ENCODE measurements around the gene GON4L.
"Not testable (repeated sequence)": the region's sequence is repeated elsewhere in the genome, so short reads cannot be mapped to it uniquely, and the experiment has no call there.

Gene GON4L

DNA sequence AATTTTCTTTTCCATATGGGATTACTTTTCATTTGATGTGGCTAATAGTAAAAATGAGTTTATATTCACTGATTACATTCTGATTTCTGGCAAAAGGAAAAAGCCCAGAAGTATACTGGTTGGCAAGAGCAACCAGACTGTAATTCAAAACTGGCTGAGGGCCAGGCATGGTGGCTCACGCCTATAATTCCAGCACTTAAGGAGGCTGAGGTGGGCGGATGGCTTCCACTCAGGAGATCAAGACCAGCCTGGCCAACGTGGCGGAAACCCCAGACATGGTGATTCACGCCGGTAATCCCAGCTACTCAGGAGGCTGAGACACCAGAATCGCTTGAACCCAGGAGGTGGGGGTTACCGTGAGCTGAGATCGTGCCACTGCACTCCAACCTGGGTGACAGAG is 16.8 kb upstream of the GON4L start:
- no peak for DNase-seq

DNA sequence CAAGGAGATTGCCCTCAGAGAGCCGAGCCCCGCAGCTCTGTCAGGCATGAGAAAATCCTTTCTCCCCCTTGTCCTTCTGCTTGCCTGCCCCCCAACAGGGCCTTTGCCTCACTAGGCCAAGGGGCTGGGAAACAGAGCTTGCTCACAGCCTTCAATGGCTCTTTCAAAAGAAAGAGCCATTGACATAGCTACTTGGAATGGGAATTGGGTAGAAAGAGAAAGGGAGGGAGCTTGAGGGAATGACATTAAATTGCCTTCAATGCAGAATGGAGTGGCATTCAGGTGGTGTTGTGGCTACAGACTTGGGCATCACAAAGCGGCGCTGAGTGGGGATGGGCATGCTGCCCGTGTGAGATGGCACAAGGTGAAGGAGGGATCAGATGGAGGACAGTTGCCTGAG is 15.5 kb upstream of the GON4L start:
- no peak for DNase-seq

DNA sequence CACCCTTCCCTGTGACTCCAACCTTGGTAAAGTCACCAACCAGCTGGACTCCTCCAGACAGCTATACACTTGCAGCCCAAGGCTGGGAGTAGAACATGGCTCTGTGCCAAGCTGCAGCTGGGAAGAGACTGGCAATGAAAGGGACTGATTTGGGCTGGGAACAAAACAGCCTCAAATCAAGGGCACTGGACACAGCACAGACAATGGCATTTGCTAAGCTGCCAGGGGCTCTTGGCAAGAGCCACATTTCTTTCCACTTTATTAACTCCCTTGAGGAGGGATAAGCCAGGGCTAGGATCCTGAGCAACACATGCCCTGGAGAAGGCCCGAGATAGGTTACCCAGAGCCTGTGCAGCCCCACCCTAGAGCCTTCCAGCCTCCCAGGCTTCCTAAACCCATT is 14.4 kb upstream of the GON4L start:
- no peak for DNase-seq

DNA sequence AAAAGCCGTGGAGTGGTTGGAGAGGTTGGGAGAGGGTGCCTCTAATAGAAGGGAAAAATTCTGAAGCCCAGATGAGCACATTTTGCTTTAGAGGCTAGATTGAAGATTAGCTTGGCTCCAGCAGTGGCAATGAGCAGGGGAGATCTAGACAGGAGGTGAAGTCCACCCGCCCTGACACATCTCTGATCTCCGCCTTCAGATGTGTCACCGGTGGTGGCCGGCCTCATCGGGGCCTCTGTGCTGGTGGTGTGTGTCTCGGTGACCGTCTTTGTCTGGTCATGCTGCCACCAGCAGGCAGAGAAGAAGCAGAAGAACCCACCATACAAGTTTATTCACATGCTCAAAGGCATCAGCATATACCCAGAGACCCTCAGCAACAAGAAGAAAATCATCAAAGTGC is 10.8 kb upstream of the GON4L start:
- no peak for DNase-seq

DNA sequence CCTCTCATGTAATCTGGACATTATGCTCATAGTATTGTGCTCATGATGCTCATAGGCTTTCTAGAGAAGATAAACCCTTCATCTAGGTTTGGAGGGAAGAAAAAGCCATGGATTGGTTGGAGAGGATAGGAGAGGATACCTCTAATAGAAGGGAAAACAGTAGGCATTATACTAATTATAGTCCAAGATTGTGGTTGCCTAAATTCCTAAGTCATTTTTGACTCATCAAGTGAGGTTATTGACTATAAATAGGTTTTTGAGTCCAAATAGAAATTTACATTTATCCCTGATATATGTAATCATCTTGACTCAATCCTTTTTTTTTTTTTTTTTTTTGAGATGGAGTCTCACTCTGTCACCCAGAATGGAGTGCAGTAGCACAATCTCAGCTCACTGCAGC is 7.4 kb upstream of the GON4L start:
- no peak for DNase-seq

DNA sequence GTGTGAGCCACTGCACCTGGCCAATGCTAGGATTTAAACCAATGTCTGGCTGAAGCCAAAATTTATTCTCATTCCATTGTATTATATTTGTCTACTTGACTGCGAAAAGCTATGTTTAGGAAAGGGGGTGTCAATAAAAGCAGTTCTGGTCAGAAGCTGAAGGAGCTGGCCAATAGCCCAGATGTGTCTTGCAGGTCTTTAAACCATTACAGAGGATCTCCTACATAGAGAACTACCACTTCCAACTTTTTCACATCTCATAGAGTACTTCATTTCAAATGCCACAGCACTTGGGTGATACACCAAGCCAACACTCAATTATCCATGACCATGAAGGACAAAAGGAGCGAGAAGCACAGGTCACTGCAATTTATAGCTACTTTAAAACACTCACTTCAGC is 4.9 kb upstream of the GON4L start:
- no peak for DNase-seq

DNA sequence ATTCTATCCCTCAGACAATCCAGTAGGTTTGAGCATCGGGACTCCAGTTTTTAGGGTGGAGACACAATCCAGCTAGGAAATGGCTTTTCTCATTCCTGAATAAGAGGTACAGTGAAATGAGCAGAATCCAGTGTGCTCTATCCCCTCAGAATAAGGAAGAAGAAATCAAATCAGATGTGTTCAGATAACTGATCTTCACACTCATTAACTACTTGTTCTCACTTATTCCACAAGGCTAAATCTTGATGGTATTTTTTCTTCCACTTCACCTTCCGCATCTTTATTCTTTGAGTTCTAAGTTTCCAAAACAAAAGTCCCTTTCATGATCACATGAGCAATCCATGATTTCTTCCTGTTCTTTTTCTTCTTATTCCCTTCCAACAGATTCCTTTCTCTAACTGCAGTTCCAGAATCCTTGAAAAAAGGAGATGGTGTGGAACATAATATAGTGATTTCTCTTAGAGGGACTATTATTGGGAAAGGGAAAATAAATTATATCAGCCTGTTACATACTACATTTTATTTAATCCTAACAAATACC is 4.0 kb upstream of the GON4L start:
- DNase-seq: no peak

DNA sequence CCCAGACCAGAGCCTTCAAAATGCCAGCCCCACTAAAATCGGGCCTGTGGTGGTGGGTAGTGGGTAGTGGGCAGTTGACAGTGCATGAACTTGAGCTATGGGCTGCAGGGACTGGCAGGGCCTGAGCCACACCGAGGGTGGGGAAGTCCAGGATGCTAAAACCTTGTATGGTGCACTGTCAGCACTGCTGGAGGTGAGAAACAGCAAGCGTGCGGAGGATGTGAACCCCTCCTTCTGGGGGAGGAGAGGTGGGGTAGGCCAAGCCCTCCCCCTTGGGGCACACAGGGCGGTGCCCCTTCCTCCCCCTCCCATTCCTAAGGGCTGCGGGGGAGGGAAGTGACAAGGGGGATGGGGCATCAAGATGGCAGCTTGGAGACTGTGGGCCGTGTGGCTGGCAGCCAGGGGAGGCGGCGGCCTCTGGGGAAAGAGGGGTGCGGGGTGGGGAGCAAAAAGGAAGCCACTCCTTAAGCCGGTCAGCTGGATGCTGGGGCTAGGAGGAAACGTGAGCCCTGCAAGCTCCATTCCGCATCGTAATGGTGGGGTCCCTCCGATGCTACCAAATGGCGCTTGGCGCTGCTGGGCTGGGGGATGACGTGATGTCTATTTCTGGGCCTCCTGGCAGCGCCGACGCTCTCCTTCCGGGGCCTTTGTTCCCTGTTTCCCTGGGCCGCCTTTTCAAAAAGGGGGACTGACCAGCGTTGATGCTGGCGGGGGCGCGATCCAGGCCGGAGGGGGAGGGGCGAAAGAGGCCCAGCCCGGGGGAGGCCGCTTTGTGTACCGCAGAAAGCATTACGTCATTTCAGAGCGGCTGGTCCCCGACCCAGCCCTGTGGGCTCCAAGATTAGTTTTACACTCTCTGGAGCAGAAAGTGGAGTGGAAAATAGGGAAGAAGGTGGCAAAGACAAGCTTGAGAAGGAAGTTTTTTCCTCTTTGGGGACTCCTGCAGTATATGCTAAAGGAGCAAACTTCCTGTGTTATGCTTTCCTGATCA is 3.2 kb upstream of the GON4L start:
- DNase-seq: peak; percentile 13

DNA sequence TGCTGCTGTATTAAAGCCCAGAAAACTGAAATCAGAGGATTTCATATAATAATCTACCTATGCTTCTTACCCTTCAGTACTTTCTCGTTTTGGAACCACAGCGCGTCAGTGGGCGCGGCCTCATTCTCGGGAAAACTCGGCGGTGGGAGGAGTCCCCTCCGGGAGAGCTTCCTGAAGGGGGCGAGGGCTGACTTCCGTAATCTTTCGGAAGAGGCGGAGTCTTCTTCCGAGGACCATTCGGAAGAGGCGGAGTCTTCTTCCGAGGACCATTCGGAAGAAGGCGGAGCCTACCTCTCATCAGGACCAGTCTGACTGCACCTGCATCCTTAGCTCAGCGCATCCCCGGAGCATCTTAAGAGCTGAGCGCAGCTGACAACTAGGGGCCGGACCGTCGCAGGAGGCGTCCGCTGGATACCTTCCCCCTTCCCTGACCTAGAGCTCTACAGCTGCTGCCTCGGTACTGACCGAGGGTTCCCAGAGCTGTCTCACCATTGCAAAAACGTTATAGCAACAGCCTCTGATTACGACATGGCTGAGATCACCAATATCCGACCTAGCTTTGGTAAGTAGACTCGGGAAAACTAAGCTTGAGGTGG is 2.3 kb upstream of the GON4L start, which contains the start of gene SYT11:
Gene SYT11 (plus strand): TSS at position 334 of the 596 bp plus-strand sequence. CDS start 195 bp downstream, at position 529.
- DNase-seq: peak; percentile 93

DNA sequence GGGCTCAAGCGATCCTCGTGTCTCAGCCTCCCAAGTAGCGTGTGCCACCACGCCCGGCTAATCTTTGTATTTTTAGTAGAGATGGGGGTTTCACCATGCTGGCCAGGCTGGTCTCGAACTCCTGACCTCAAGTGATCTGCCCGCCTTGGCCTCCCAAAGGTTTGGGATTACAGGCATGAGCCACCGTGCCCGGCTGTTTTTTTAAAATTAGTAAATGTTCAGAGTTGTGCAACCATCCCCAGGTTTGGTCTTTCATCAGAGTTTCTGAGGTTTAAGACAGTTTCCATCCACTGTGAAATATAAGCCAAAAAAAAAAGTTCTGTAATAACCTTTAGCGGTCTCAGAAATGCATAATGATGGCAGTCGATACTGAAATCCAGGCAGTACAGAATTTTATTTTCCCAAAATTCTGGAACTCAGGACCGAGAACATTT is 1.8 kb upstream of the GON4L start:
- DNase-seq: no peak

DNA sequence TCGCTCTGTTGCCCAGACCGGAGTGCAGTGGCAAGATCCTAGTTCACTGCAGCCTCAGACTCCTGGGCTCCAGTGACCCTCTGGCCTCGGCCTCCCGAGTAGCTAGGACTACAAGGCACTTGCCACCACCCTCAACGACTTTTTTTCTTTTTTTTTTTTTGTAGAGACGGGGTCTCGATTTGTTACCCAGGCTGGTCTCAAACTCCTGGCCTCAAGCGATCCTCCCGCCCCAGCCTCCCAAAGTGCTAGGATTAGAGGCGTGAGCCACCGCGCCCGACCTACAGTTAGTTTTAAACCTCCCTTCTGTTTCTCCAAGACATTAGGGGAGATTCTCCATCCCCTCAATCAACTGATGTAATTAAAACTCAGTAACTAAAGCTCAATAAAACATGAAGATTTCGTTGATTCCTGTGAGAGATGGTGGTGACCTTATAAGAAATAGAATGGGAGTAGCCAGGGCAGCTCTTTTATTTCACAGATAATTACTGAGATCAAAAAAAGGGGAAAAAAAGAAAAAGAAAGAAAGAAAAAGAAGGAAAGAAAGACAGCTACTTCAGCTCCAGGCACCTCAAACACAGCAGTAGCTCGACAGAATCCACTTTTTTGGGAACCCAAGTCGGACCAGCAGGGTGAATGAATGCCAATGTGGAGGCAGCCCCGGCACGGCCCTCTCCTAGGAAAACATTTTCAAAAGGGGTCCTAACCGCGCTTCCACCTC is 598 bp downstream of the GON4L start:
- DNase-seq: no peak

DNA sequence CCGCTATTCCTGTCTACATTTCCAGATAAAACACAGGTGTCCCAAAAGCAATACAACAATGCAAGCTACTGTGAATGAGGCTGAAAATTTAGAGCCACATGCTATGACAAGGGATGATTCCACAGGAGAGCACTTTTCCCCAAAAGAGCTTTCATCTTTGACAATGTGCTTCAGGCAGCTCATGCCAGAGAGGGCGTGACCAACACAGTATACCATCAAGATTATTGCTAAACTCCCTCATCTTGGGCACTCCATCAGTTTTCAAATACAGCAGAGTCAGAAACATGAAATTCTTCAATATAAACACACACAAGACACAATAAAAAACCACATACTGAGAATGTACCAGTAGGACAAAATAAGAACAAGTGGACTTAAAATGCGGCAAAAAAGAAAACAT is 6.7 kb downstream of the GON4L start:
- no peak for DNase-seq

DNA sequence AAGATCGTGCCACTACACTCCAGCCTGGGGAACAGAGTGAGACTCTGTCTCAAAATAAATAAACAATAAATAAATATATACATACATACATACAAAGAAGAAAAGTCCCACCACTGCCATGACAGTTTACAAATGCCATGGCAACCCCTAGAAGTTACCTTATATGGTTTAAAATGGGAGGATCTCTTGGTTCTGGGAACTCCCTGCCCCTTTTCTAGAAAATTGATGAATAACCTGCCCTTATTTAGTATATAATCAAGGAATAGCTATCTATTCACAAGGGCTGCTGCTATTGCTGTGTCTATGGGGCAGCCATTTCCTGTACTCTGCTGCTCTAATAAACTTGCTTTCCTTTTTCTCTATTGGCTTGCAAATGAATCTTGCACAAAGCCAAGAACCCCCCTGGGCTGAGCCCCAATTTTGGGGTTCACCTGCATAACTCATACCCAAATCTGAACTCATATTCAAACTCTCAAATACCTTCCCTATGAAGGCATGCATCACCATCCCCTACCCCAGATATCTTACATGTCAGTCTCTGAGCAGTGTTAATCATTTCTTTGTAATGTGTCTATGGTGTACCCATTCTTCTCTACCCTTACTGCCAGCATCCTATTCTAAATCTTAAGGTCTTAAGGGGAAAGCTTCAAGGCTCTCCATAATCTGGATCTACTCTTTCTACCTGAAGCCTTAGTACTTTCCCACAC is 9.0 kb downstream of the GON4L start:
- DNase-seq: no peak

DNA sequence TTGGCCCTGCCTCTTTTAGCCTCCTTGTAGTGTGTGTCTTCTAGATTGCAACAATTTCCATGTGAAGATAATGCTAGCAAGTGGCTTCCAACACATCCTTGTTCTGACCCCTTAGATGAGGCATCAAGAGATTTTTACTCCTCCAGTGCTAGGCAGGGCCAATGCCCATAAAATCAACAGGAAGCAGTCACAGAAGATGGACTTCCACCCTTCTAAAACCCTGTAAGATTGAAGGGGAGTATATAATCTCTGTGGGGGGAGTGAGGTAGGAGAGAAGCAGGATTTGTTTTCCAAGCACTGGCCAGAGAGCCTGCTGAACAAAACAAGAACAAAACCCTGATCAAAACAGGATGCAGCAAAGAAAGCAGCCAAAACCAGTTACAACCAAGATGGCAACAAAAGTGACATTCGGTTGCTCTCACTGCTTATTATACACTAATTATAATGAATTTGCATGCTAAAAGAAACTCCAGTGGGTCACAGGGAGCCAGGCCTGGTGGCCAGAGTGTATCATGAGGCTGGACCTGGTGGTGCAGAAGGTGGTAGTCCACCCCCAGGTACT is 12.1 kb downstream of the GON4L start:
- DNase-seq: no peak

DNA sequence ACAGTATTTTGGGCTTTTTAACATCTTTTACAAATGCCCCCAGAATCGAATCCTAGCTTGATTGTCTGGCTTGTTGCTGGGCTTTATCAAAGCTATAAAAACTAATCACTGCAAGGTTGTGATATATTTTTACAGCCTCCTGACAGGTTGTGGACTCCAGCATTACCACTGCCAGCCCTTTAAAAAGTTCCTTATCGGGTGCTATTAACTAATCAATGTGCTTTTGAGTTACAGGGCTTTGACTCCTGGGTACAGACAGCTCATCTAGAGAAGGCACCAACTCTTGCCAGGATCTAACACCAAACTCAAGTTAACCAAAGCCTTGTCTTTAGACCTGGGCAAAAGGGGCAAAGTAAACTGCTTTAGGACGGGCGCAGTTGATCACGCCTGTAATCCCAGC is 16.6 kb downstream of the GON4L start:
- DNase-seq: no peak

DNA sequence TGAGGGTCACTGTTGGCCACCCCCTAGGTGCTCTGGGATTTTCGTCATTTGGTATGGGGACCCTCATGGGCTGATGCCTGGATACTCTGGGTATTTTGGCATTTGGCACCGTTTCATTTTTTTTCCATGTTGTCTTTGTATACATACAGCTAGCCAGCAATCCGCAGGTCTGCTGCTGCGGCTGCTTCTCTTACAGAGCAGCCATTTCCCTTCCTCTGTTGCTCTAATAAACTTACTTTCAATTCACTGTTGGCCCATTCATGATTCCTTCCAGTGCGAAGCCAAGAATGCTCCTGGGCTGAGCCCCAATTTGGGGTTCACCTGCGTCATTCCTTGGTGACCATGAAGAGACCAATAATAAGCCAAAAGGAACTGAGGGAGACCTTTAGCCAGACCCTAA is 21.5 kb downstream of the GON4L start:
- DNase-seq: no peak

DNA sequence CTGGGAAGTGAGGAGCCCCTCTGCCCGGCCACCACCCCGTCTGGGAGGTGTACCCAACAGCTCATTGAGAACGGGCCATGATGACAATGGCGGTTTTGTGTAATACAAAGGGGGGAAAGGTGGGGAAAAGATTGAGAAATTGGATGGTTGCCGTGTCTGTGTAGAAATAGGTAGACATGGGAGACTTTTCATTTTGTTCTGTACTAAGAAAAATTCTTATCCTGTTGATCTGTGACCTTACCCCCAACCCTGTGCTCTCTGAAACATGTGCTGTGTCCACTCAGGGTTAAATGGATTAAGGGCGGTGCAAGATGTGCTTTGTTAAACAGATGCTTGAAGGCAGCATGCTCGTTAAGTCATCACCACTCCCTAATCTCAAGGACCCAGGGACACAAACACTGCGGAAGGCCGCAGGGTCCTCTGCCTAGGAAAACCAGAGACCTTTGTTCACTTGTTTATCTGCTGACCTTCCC is 22.1 kb downstream of the GON4L start:
- not testable (repeated sequence) for DNase-seq

DNA sequence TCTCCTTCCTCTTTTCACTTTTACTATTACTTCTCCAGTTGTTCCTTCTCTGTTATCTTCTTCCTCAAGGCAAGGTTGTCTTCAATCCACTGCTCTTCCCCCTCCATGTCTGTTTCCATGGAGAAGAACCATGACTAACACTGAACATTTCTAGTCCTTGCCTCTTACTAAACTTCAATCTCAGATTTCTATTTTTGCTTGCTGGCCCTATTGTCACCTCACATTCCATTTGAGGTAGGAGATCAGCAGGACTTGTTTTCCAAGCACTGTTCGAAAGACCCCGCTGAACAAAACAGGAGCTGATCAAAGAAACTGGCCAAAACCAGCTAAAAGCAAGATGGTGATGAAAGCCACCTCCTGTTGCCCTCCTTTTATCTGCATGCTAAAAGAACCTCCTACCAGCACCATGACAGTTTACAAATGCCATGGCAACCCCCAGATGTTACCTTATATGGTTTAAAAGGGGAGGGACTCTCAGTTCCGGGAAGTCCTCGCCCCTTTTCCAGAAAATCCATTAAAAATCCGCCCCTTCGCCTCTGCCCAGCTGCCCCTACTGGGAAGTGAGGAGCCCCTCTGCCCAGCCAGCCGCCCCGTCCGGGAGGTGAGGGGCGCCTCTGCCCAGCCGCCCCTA is 22.6 kb downstream of the GON4L start:
- no peak for DNase-seq

DNA sequence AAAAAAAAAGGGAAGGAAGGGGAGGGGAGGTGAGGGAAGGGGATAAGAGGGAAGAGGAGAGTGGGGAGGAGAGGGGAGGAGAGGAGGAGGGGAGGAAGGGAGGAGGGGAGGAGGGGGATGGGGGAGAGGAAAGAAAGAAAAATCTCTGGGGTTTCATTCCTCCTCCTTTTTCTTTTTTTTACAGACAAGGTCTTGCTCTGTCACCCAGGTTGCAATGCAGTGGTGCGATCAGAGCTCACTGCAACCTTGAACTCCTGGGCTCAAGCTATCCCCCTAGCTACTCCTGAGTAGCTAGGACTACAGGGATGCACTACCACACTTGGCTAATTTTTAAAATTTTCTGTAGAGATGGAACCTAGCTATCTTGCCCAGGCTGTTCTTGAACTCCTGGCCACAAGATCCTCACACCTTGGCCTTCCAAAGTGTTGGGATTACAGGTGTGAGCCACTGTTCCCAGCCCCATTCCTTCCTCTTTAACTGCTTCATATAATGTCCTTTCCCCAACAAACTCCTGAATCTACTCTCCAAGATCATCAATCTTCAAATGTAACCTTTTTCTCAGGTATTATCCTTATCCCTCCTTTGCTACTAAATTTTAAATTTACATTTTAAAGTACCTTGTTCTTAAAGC is 23.2 kb downstream of the GON4L start:
- no peak for DNase-seq

DNA sequence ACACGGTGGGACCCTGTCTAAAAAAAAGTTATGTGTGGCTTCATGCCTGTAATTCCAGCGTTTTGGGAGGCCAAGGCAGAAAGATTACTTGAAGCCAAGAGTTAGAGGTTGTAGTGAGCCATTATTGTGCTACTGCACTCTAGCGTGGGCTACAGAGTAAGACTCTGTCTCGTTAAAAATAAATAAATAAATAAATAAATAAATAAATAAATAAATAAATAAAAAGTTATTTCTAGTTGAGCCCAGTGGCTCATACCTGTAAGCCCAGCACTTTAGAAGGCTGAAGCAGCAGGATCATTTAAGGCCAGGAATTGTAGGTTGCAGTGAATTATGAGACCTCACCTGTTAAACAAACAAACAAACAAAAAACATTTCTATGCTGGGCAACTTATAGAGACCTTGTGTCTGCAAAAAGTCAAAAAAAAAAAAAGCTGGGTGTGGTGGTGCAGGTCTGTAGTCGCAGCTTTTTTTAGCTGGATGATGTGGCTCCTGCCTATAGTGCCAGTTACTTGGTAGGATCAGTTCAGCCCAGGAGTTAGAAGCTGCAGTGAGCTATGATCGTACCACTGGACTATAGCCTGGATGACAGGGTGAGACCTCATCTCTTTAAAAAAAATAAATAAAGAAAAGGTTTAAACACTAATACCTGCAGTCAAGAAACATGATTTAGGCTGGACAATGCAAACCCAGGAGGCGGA is 25.6 kb downstream of the GON4L start:
- DNase-seq: no peak

DNA sequence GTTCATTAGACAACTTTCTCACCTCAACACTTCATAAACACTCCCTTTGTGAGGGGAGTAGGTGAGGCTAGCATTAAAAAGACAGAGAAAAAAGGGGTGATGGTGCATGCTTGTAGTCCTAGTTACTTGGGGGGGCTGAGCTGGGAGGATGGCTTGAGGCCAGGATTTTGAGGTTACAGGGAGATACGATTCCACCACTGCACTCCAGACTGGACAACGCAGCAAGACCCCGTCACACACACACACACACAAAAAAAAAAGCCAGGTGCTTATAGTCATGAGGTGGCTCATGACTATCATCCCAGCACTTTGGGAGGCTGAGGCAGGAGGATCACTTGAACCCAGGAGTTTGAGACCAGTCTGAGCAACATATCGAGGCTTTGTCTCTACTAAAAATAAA is 29.6 kb downstream of the GON4L start:
- no peak for DNase-seq
